Measurements from ENCODE around the gene PIK3C2A. TPM values are rescaled to one million over a fixed set of nuclear protein-coding genes. Genes with fewer than 3 reads are reported as not detected.

PIK3C2A gene
- total and polyA plus RNA-seq, 2 of the 8 experiments (the other 6 are each of a cell fraction or from before 2014, with no cell fraction given) = 20.1 to 127 TPM

- Histone ChIP-seq H2AK5ac (ENCODE audit: low read depth, low read length) (no peak overlapping the region), H3K4me1 (replicated peaks in 1 of 4; ENCODE audit: control insufficient read depth in 3 of 4, insufficient read depth in 4 of 4, low read length in 3 of 4) (no peaks in the 10 kb centered on the region), H3K14ac (ENCODE audit: insufficient read length) (no peak overlapping the region), H2BK20ac (ENCODE audit: low read length) (no peak overlapping the region), H3K27me3 (replicated peaks in 1 of 4; ENCODE audit: control insufficient read depth in 3 of 4, extremely low read depth in 1 of 4, insufficient read depth in 3 of 4, low read length in 3 of 4) (no peaks in the 10 kb centered on the region; a peak in 1 of 7 replicates), H2BK5ac (ENCODE audit: low read depth, low read length) (no peak overlapping the region), H3K79me1 (ENCODE audit: low read depth, low read length) (no peaks in the 10 kb centered on the region), H2AFZ (ENCODE audit: low read length) (no peak overlapping the region), H4K8ac (ENCODE audit: extremely low read depth, insufficient read depth, low read length) (no peak overlapping the region), H3K23me2 (ENCODE audit: low read depth, low read length) (no peaks in the 10 kb centered on the region), H3K79me2 (ENCODE audit: control insufficient read depth in 1 of 2, insufficient read depth in 2 of 2, low read length in 2 of 2) (no peaks in the 10 kb centered on the region), H3K4me2 (ENCODE audit: insufficient read depth in 1 of 2, low read depth in 2 of 2, low read length in 2 of 2) (no peak overlapping the region), H2BK12ac (ENCODE audit: low read depth, low read length) (no peak overlapping the region), H3K23ac (ENCODE audit: insufficient read length) (no peak overlapping the region), H3K36me3 (ENCODE audit: control insufficient read depth in 2 of 4, insufficient read depth in 4 of 4, low read length in 3 of 4) (no peaks in the 10 kb centered on the region), H2BK120ac (replicated peaks; ENCODE audit: low read depth, low read length) (no peak overlapping the region), H4K91ac (replicated peaks; ENCODE audit: insufficient read length, low read length) (no peak overlapping the region), H3K4ac (replicated peaks; ENCODE audit: insufficient read length, low read depth, low read length) (no peak overlapping the region), H4K20me1 (replicated peaks in 1 of 2; ENCODE audit: control insufficient read depth in 1 of 2, insufficient read depth in 2 of 2, low read length in 2 of 2) (no peaks in the 10 kb centered on the region), H3K56ac (replicated peaks; ENCODE audit: insufficient read length, low read depth, low read length) (no peak overlapping the region), H3K27ac (ENCODE audit: low read depth, low read length) (no peak overlapping the region), H3K4me3 (ENCODE audit: extremely low read depth in 1 of 4, insufficient read depth in 2 of 4, low read depth in 3 of 4, low read length in 4 of 4) (no peak overlapping the region), H3K9me3 (ENCODE audit: insufficient read depth in 2 of 2, low read depth in 1 of 2, low read length in 1 of 2) (no peaks in the 10 kb centered on the region), H3K18ac (ENCODE audit: extremely low read depth, low read length) (no peak overlapping the region), H3K9ac (replicated peaks in 1 of 4; ENCODE audit: extremely low read depth in 1 of 4, low read depth in 3 of 4, low read length in 3 of 4) (no peak overlapping the region), H2BK15ac (ENCODE audit: low read length) (no peak overlapping the region), H4K5ac (ENCODE audit: insufficient read length, low read depth, low read length) (no peak overlapping the region)
- no peak for DNase-seq (ENCODE audit: low read depth in 1 of 2, low spot score in 2 of 2)
- TF ChIP-seq EGR1 (IDR thresholded peaks at IDR 0.05; ENCODE audit: borderline replicate concordance, low read depth, low read length) (no peak), SP1 (IDR thresholded peaks at IDR 0.05; ENCODE audit: low read depth, low read length) (no peak), RXRA (IDR thresholded peaks at IDR 0.05; ENCODE audit: insufficient read depth, low read depth, low read length) (no peak), TCF12 (IDR thresholded peaks at IDR 0.05; ENCODE audit: low read depth, low read length) (no peak), CEBPB (IDR thresholded peaks at IDR 0.05; ENCODE audit: low read depth, low read length) (no peak), FOSL1 (IDR thresholded peaks at IDR 0.05; ENCODE audit: insufficient read depth, low read depth, low read length) (no peak)
- CTCF ChIA-PET (ENCODE audit: partially characterized antibody) = interaction anchor here (0.7 to 6.0 kb wide), 3 partner anchors 8 to 144 kb away, joined by 3 to 29 read pairs (median 4); no protein-coding TSS in a partner anchor
- no peak for FAIRE-seq
- POLR2A ChIA-PET (ENCODE audit: partially characterized antibody) = no interaction called here
These were observed 33.0 kb upstream of the PIK3C2A start for GRCh38 chr11:17240780-17241179.

Measured in H1 (cell line).